GM12865 (cell line): ENCODE measurements around the gene FCGR3B.
"Not testable (repeated sequence)": the region's sequence is repeated elsewhere in the genome, so short reads cannot be mapped to it uniquely, and the experiment has no call there.

Experiments
- DNase-seq: peaks from one replicate; pipeline ENCODE4 v3.0.0; 2010; ENCODE audit warnings: low read depth
- H3K4me3 ChIP-seq: 2 replicates; pipeline ENCODE4 v1.5.1; 2011; ENCODE audit warnings: mild to moderate bottlenecking, low read depth, low read length, control low read depth
- TF ChIP-seq, protein P1 (sequence below): IDR thresholded peaks from 2 replicates; pipeline ENCODE4 v1.5.1; 2011; ENCODE audit warnings: low read length, control low read depth, low read depth, inconsistent platforms; ENCODE audit not compliant: insufficient read depth; ENCODE audit errors: missing control alignments

FCGR3B gene

DNA sequence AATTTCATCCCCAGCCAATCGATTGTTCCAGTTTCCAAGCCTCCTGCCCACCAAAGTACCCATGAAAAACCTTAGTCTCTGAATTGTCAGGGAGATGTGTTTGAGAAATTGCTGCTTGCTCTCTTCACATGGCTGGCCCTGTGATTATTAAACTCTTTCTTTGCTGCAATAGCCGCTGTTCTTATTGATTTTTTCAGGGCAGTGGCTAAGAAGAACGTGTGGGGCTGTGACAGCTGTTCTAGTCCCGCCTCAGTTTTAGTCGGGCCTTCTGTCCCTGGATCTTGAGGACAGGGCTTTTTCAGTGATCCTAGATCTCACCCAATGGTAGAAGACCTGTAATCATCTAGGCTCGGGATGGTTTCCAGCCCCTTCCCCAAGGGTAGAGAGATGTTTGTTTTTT, 23.0 kb upstream of the FCGR3B start:
- not testable (repeated sequence) for H3K4me3 ChIP-seq, DNase-seq

DNA sequence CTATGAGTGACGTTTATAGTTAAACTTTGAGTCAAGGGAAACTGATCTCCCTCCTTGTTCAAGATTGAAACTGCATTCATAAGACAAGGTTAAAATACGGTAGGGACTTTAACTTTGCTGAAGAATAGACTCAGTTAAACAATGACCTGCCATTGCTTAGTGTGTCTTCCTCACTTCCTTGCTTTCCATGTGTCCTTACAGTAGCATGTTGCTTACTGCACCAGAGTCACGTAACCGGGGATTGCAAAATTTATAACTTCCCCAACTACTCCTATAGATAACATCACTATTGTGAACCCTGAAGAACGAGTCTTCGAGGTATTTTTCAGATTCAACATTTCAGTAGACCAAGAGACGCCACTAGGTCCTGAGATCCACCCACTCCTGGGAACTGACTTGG, 22.6 kb upstream of the FCGR3B start:
- not testable (repeated sequence) for H3K4me3 ChIP-seq, DNase-seq

DNA sequence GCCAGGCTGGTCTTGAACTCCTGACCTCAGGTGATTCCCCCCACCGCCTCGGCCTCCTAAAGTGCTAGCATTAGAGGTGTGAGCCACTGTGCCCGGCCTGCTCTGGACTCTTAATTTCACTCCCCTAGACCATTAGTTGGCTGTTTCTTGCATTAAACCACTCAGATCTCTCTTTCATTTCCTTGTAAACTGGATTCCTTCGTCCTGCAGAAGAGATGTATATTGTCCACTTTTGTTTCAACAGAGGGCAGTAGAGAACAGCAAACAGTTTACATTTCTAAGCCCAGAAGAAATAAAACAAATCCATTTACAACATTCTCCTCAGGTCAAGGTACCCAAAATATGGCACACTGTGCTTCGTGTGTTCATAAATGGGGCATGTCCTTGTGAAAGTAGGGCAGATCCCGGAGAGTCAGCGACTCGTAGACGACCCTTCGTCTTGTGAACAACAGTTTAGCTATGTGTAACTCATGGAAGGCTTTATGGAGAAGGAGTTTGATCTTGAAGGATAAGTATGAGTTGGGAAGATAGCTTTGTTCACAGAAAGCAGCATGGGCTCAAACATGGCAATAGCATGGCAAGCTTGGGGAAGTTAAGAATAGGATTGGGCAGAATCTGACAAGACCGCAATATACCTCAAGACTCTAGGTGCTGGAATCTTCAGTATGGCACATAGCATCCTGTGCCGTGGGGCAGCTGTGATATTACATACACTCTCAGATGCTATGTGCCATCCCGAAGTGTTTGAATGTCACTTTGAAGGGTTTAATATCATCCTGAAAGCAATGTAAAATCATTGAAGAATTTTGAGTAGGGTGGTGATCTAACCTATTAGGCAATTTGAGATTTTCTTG, 16.8 kb upstream of the FCGR3B start:
- peak; percentile 67 for DNase-seq
- not testable (repeated sequence) for H3K4me3 ChIP-seq
- TF ChIP-seq, protein P1, sequence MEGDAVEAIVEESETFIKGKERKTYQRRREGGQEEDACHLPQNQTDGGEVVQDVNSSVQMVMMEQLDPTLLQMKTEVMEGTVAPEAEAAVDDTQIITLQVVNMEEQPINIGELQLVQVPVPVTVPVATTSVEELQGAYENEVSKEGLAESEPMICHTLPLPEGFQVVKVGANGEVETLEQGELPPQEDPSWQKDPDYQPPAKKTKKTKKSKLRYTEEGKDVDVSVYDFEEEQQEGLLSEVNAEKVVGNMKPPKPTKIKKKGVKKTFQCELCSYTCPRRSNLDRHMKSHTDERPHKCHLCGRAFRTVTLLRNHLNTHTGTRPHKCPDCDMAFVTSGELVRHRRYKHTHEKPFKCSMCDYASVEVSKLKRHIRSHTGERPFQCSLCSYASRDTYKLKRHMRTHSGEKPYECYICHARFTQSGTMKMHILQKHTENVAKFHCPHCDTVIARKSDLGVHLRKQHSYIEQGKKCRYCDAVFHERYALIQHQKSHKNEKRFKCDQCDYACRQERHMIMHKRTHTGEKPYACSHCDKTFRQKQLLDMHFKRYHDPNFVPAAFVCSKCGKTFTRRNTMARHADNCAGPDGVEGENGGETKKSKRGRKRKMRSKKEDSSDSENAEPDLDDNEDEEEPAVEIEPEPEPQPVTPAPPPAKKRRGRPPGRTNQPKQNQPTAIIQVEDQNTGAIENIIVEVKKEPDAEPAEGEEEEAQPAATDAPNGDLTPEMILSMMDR: peak; percentile 35

DNA sequence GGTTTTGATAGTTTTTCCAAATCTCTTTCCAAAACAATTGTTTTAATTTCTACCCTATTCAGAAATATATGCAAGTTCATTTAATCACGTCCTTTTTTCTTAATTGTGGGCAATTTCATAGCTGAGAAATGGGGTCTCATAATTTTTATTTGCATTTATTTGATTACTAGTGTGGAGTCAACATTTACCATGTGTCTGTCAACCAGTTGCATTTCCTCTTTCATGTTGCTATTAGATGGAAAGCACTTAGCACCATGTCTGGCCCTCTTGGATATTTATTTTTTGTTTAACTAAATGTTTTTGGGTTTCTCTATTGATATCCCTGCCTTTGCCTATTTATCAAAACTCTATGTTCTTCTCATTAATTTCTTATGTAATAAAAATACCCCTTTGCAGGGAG, 13.9 kb upstream of the FCGR3B start:
- DNase-seq, H3K4me3 ChIP-seq: not testable (repeated sequence)

DNA sequence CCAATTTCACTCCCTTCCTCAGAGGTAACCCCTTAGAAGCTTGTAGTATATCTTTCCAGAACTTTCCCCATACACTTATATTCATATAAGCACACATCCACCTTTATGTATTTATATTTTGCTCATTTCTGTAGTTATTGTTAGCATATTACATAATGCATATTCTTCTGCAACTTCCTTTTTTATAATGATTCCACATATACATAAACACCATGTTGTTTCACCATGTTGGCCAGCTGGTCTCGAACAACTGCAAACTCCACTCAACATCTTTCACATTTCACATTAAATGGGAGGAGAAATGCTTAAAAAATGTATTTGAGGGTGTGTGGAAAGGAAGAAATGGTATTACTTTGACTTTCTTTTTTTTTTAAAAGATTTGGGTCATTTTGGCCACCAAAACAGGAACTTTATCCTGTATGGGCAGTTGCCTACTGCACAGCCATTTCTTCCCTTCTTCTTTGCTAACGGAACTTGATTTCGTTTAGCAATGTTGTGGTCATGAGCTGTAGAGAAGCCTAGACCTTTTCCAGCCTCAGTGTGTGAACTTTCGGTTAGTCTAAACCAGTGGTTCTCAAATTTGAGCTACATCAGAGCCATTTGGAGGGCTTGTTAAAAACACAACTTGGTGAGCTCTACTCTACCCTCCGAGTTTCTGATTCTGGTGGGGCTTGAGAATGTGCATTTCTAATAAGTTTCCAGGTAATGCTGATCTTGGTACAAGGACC, 12.7 kb upstream of the FCGR3B start:
- DNase-seq, H3K4me3 ChIP-seq: not testable (repeated sequence)

DNA sequence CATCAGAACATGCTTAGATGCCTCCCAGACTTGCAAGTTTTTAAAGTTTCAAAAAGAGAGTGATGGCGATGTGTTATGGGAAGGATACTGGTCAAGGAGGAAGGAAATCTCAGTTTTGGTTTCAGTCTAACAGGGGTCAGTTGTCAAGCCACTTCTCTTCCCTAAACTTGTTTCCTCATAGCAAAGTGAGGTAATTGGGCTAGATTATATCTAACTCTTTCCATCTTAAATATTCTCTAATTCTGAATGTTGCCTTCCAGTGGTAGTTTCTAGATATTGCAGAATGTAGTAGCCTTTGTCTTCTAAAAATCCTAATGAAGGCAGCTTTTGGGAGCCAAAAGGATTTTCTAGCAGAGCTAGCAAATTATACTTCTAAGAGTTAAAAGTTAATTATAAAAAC, 11.7 kb upstream of the FCGR3B start:
- not testable (repeated sequence) for H3K4me3 ChIP-seq
- peak; percentile 32 for DNase-seq

DNA sequence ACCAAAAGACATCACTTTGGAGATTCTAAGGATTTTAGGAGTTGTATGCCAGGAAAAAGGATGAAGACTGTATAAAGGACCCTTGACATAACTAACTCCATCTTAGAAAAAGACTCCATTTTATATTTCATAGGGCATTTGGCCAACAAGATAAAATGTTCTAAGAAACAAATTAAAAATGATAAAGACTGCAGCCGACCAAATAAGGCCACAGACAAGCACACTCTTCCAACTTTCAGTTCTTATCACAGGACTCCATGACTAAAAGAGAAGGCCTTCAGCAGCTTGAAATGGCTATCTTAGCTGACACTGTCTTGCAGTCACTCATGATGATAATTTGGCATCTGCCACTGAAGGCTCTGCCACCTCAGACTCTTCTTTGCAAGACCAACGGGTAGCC, 8.2 kb upstream of the FCGR3B start:
- H3K4me3 ChIP-seq, DNase-seq: not testable (repeated sequence)

DNA sequence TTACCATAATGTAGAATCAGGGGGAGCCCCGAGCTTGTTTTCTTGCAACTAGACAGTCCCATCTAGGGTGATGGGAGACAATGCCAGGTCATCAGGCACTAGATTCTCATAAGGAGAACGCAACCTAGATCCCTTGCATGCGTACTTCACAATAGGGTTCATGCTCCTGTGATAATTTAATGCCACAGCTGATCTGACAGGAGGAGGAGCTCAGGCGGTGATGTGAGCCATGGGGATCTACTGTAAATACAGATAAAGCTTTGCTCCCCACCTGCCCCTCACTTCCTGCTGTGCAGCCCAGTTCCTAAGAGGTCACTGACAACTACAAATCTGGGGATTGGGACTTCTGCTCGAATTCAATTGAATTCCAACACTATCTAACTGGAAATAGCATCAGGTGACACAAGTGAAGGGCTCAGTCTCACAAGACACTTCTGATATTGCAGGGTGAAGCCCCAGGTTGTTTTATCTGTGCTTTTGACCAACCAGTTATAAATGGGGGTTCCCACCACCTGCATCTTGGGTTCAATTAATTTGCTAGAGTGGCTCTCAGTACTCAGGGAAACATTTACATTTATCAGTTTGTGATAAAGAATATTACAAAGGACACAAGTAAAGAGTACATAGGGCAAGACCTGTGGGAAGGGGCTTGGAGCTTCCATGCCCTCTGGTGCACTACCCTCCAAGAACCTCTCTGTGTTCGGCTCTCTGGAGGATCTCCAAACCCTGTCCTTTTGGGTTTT, 7.4 kb upstream of the FCGR3B start:
- H3K4me3 ChIP-seq, DNase-seq: not testable (repeated sequence)

DNA sequence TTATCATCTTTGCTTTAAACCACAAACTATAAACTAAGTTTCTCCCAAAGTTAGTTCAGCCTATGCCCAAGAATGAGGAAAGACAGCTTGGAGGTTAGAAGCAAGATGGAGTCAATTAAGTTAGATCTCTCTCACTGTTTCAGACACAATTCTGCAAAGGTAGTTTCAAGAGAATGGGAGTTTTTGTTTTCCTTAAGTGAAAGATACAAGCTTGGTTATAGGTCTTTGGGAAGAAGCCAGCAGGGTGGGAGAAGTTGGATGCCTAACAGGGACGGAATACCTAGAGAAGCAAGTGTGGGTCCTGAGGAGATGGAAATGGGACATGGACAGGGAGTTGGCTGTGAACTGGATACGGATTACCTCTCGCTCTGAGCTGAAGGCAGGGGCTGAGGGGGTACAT, 6.0 kb upstream of the FCGR3B start:
- DNase-seq, H3K4me3 ChIP-seq: not testable (repeated sequence)

DNA sequence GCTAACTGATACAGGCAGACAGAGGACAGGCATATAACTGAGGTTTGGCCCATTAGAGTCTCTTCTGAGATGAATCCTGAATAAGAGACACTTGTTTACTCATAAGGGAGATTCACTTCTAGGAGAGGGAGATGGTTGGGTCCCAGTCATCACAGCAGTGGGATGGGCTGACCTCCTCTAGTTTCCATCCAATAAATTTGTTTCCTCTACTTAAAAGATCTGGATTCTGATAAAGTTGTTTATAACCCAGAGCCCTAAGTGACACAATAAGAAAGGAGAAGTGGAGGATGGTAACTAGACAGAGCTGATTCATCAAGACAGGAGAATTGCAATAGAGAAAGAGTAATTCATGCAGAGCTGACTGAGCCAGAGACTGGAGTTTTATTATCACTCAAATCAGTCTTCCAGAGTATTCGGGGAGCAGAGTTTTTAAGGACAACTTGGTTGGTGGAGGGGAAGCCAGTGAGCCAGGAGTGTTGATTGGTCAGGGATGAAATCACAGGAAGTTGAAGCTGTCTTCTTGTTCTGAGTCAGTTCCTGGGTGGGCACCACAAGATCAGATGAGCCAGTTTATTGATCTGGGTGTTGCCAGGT, 5.3 kb upstream of the FCGR3B start:
- H3K4me3 ChIP-seq, DNase-seq: not testable (repeated sequence)

DNA sequence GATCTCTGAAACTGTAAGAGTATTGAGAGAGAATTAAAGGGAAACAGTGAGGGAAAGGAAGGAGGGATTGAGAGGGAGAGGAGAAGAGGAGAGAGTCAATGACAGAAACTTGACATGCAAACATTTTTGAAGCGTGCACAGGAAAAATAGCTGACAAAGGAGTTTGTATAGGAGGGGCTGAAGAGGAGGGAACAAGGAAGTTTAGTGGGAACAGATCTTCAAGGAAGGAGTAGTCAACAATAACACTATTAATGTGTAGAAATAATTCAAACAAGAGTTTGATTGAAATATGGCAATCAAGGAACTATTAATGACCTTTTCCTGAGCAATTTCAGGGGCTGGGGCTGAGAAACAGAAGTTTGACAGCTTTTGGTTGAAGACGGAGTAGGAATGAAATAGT, 4.0 kb upstream of the FCGR3B start:
- not testable (repeated sequence) for DNase-seq, H3K4me3 ChIP-seq

DNA sequence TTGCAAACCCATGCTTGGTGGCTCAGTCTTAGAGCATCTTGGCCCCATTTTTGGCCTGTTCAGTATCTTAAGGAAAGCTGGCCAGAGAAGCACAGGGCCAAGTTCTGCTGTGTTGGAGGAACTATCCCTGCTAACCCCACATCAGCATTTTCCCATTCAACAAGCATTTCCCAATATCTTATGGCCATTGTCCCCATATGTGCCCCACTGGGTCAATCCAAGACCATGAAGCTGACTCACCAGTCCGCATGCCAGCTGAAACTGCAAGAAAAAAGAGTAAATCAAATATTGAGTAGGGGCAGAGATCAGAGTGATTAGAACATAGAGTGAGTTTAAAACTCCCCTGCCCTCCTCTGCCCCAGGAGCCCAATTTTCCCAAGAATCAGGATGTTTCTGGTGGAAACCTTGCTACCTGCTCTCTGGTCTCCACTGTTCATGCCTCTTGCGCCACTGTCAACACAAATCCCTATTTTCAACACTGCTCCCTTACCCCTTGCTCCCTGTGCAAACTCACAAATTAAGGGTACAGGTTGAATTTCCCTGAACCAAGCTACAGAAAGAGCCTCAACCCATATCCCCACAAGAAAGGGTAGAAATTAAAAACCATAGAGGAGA, 741 bp downstream of the FCGR3B start:
- DNase-seq: not testable (repeated sequence)

DNA sequence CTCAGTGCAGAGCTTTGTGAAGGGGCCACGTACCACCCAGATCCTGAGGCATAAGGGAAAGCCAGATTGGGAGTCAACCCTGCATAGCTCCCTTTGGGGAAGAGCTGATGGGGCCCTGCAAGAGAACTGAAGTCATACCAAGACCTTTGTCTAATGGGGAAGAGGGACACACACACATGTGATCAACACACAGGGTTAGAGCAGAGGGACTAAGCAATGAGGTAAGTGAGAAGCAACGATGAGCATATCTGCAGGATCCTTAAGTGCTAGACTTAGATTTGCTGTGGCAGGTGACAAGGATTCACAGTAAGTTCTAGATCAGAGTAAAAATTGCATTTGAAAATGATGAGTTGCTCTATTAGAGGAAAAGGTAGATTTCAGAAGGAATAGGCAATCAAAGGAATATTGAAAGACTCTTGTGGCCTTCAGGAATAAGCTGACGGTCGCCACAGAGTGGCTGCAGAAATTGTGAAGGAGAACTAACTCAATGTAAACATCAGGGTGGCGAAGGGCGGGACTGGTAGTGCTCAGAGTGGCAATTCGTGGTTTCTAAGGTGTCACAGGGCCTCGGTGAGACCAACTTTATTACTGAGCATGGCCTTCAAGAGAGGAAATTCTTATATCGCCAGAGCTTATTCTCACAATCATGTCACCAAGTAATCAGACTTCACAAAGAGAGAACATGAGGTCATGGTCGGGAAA, 4.4 kb downstream of the FCGR3B start:
- DNase-seq, H3K4me3 ChIP-seq: not testable (repeated sequence)

More for the DNA sequence above, 741 bp downstream of the FCGR3B start:
- H3K4me3 ChIP-seq: not testable (repeated sequence)

DNA sequence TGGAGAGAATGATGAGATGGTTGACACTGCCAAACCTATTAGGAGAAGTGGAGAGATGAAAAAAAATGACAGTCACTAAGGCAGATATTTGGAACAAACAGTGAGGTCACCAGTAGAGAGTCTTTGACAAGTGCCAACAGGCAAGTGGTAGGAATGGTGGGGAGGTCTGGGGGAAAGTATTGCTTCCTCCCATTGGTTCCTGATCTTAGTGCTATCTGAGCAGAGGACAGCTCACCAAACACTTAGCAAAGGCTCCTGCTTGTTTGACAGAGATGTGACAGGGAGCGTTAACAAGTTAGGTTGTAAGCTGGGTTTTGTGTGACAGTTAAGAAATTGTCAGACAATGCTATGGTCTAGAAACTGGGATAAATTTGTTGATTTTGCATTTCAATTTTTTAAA, 6.4 kb downstream of the FCGR3B start:
- not testable (repeated sequence) for H3K4me3 ChIP-seq

DNA sequence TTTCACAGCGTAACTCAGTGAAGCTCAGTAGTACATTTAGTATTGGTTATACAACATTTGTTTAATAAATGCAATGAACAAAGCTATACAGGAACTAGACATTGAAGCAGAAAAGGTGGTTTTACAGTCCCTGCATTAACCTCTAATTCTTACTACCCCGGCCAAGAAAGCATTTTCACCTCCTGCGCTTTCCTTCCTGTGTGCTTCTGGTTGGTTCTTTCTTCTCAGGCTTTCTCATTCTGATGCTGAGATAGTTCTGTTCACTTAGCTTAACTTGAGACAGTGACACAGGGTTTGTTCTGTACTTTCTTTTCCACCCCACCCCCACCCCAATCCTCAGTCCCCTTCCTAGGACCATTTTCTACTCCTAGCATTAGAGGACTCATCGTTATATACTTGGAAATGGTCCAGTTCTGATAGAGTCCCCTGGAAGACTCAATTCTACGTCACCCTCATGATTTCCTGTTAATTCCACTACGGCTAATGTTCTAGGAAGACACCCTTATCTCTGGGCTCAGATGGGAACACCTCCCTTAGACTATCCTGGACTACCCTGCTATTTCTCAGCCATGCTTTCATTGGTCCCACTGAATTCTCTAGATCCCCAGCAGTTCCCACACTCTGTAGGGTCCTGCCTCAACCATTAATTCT, 7.5 kb downstream of the FCGR3B start:
- DNase-seq: peak; percentile 52
- not testable (repeated sequence) for H3K4me3 ChIP-seq

More for the DNA sequence above, 6.4 kb downstream of the FCGR3B start:
- DNase-seq: not testable (repeated sequence)

DNA sequence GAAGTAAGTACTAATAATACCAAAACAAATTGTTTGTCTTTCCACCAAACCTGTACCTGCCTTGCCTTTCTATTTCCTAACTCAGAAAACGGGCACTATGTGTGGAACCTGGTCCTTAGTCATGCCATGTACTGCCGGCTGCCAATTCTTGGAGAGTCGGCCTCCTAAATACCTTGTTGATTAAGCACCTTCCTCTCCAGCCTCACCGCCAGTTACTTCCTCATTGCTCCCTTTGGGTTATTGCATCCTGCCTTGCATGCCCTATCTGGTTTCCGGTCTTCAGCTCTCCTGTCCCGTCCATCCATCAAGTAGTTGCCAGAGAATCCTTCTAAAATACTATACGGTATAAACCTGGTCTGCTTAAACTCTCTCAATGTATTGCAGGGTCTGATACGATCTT, 8.9 kb downstream of the FCGR3B start:
- peak; percentile 43 for DNase-seq
- H3K4me3 ChIP-seq: not testable (repeated sequence)
